NCI-H2227 treated with DMSO at 0.1 percent for 48 hours (cell line): ENCODE data around the gene RAB5A.
"Not testable (repeated sequence)": the region's sequence is repeated elsewhere in the genome, so short reads cannot be mapped to it uniquely, and the experiment has no call there.

Source experiments
- DNase-seq: peaks from one replicate; lab custom pipeline; 2025; lab: John Stamatoyannopoulos, UW

Gene RAB5A, protein sequence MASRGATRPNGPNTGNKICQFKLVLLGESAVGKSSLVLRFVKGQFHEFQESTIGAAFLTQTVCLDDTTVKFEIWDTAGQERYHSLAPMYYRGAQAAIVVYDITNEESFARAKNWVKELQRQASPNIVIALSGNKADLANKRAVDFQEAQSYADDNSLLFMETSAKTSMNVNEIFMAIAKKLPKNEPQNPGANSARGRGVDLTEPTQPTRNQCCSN

DNA sequence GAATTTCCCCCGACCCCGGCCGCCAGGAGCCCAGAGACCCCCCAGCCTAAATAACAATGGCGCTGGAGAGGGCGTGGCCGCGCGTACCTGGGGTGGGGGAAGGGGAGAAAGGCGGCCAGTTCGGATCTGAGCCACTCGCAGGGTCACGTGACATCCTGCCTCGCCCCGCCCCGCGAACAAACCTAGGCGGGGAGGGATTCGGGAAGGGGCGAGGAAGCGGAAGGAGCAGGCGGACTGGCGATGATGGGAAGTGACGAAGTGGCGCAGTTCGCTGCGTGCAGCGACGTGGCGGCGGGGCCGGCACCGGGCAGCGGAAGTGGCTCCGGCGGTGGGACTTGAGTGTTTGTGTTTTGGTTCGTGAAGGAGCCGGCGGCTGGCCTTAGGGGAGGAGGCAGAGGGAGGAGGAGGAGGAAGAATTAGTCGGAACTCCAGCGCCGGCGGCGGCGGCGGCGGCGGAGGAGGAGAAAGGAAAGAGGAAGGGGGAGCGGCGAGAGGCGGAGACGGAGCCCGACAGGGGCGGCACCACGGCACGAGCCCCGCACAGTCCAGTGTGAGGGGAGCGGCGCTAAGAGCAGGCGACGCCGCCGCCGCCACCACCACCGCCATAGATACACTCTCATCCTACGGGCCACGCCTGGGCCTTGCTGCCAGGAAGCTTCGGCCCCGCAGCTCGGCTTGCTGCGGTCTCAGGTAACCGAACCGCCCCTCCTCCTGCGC, at the start of gene RAB5A:
RAB5A (plus strand) TSS at position 266 of the 717 bp plus-strand sequence. CDS start 3,802 bp downstream, outside the sequence.
- peak; percentile 95 for DNase-seq

DNA sequence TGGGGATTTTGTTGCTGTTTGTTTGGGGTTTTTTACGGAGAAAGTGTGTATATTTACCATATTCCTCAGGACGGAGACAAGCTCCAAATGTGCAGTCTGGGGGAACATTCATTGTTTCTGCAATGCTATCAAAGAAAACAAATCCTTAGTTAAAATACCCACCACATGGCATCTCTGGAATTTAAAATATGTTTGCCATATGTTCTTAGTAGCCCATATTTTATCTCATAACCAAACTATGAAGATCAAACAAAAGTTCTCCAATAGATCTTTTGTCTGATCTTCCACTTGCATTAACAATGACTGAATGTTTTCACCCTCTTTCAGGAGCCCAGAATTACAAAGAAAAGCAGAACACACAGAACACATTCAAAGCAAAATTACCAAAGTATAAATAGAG, 48.2 kb upstream of the RAB5A start:
- DNase-seq: no peak

DNA sequence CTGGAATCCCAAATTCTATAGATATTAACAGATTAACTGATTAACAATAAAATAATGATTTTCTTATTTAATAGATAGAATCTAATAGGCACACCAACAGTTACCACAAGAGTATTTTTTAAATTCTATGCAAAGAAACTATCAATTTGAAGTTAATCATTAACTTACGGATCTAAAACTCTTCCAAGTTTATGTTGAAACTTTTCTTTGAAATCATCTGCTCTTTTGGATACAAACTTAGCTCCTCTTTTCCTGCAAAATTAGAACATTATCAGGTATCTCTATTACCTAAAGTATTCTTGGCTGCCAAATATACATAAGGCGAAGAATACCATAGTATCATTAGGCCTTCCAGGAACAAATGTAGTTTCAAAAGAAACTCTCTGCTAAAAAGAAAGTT, 47.6 kb upstream of the RAB5A start:
- DNase-seq: no peak

DNA sequence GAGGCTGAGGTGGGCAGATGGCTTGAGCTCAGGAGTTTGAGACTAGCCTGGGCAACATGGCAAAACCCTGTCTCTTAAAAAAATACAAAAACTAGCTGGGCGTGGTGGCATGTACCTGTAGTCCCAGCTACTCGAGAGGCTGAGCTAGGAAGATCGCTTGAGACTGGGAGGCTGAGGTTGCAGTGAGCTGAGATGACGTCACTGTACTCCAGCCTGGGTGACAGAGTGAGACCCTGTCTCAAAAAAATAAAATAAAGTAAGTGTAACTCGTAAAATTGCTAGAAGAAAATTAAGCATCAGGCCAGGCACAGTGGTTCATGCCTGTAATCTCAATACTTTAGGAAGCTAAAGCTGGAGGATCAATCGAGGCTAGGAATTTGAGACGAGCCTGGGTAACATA, 47.1 kb upstream of the RAB5A start:
- not testable (repeated sequence) for DNase-seq

DNA sequence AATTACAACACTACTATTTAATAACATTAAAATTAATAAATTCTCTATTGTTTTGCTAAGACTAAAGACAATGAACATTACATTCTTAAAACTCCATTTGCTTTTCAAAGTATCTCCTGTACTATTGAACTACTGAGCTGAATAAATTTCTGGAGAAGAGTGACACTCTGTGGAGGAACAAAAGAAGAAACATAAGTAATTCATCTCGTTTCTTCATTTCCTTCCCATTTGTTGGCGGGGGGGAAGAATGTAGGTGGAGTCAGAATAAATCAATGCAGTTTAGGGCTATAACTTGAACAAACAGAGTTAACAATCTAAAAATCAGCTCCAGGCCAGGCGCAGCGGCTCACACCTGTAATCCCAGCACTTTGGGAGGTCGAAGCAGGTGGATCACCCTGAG, 45.6 kb upstream of the RAB5A start:
- no peak for DNase-seq

DNA sequence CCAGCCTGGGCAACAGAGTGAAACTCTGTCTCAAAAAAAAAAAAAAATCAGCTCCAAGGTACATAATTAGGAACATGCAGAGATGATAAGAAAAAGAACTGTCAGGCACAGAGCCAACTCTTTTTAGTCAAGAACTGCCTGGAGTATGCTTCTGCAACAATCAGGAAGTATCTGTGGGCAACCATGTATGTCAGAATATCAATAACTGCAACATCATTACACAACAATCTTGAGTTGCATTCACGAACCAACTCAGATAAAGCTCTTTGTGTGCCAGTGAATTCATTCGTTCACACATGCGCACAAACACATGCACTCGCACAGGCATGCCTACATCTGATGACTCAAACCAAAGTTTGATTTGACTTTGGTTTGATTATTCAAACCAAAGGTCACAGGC, 45.0 kb upstream of the RAB5A start:
- no peak for DNase-seq

DNA sequence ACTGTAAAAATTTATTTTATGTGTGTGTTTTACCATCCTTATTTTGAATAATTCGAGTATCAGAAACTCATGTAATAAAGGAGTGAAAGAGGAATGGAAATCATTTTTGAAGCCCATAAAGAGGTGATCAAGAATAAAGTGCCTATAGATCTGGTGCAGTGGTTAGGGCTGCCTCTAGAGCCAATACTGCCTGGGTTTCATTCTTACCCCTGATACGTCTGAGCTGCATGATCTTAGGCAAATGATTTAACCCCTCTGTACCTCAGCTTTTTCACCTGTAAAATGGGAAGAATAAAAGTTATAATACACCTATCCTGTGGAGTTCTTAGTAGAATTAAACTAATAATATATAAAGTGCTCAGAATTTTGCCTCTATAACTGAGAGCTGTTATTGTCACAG, 43.2 kb upstream of the RAB5A start:
- no peak for DNase-seq

DNA sequence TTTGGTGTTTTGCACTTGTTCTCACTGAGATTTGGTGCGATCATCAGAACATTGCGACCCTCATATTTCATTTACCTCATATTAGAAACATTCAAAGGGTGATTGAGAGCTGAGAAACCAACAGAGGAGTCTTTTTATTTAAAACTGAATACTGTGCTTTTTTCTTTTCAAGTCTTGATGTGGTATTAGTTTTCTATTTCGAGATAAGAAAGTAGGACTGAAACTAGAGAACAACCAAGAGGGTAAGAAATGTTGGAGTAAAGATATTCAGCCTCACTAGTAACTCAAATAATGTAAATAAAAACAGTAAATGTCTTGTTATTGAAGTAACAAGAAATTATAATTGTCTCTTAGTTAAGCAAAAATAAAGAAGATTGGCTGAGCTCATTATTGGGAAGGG, 39.4 kb upstream of the RAB5A start:
- no peak for DNase-seq

DNA sequence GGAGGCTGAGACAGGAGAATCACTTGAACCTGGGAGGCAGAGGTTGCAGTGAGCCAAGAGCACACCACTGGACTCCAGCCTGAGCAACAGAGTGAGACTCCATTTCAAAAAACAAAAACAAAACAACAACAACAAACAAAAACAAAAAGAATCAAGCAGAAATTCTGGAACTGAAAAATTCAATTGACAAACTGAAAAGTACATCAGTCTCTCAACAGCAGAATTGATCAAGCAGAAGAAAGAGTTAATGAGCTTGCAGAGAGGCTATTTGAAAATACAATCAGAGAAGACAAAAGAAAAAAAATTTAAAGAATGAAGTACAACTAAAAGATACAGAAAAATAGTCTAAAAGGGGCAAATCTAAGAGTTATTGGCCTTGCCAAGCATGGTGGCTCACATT, 35.4 kb upstream of the RAB5A start:
- DNase-seq: no peak

DNA sequence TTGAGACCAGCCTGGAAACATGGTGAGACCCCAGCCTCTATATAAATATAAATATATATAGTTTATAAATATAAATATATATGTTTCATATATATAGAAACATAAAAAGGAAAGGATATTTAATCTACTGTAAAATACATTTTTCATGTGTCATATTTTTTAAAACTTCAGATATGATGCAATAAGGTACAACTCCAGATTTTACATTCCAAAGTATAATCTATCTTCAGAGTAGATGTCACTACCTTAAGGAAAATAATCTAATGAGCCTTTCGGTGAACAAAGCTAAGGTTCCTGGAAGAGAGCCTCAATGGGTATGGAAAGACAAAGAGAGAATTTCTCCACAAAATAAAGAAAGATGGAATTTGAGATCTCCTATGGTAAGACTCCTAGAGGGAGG, 29.7 kb upstream of the RAB5A start:
- DNase-seq: no peak

DNA sequence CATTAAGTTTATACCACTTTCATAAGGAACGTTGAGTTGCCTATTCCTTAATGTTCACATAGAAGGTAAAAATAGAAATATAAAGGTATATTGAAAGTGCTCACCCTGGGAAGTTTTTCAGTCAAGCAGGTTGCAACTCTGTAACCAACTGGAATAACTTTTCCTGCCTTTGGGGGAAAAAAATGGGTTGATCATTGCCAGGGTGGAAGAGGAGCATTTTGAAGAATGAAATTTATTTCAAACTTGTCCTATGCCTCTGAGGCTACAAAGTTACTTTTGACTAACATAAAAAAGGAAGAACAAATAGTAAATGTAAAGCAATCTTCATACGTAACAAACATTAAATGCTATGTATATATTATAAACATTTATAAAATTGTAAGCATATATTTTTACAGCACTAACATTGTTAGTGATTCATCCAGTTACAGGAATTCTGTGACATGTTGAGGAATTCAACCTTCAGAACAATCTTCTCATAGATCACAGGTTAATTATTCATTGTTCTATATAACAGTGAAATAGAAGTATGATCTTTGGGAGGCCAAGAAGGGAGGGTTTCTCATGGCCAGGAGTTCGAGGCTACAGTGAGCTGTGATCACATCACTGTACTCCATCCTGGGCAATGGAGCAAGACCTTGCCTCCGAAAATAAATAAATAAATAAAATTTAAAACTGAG, 26.4 kb upstream of the RAB5A start:
- DNase-seq: no peak

DNA sequence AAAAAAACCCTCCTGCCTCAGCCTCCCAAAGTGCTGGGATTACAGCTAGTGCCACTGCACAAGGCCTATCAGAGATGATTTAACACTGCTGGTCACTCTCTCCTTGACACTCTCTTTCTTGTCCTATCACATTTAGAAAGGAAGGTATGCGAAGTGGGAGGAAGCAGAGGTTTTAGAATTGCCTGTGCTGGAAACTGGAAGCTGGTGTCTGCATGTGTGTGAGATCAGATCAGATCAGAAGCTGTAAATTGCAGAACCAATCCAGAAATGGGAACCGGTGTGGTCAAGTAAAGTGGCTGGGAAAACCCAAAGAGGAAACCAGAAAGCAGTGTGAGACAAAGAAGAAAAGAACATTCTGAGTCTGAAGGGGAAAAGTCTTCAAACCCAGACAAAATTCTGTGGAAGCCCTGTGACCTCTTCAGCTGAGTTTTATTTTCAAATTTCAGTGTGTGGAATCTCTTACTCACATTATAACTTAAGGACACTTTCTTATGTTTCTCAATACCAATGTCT, 15.7 kb upstream of the RAB5A start:
- no peak for DNase-seq

DNA sequence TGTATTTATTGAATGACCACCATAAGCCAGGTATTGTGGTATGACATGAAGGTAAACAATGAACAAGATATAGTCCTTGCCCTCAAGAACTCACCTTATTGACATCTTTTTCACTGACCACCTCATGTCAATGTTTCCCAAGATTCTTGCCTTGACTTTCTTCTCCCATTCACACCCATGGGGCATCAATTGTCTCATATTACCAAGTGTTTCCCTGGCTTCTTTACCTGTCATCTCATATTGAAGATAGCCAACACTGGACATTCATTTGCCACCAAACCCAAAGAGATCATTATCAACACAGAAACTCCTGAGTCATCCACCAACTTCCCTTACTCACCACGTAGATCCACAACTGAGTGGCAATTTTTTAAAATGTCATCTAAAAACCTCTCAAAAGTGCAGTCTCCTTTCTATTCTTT, 15.1 kb upstream of the RAB5A start:
- no peak for DNase-seq

DNA sequence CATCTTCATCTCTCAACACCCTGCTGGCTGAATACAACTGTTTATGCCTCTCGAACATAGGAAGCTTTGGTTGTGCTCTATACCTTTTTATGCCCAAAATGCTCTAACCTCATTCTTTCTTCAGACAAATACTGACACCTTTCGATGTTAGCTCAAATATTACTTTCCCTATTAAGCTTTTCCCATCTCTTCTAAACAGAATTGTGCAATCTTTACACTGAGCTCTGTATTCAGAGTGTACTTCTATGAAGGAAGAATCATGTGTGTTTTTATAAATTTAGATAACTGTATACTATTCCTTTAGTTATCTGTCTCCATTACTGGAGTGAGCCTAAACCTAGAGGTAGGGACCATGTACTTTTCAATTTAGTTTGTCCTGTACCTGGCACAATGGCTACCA, 14.5 kb upstream of the RAB5A start:
- DNase-seq: no peak

DNA sequence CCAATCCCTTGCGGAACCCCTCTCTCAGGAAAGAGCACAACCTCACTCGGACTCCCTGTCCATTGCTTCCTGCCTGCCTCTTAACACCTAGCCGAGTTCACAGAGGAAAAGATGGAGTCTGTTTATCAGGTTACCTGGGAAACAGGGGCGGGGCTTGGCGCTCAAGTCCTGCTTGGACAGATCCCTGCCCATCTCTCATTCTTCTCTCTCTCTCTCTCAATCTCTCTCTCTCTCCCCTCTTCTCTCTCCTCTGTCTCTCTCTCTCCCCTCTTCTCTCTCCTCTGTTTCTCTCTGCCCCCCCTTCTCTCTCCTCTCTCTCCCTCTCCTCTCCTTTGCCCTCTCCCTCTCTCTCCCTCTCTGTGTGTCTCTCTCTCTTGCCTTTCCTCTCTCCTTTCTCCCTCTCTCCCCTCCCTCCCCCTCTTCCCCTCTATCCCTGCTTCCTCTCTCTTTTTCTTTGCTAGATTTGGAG, 12.8 kb upstream of the RAB5A start, which contains the start of gene EFHB:
EFHB (minus strand) TSS at position 120 of the 469 bp plus-strand sequence. CDS start 199 bp downstream, outside the sequence.
- peak; percentile 74 for DNase-seq

DNA sequence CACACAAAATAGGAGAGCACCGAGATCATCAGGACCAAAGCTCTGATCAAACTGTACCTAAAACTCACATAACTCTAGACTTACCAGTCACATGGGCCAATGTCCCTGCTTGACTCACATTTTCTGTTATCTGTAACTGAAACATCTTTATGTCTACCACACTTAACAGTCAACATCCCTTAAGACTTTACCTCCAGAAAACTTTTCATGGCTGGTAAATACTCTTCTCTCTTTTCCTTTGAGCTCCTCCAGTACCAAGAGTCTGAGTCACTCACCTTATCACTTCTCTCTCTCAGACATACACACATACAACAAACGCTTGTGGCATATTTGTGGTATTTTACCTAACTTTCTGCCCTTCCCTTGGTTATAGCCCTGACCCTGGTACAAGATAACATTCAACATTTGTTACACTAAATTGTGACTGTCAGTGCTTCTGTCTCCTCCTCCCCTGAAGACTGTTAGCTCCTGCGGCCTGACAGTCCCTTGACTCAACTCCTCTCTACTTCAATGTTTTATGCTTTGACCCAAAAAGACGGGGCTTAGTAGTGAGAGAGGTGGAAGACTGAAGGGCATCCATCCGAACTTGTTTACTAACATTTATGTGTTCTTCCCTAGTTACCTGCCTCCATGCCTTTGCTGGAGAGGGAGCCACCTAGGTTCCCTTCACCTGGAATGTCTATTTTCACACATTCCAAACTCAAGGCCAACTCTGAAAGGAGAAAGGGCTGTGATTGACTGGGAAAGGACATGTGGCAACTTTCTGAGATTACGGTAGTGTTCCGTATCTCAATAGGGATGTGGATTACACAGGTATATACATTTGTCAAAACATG, 9.2 kb upstream of the RAB5A start:
- no peak for DNase-seq

DNA sequence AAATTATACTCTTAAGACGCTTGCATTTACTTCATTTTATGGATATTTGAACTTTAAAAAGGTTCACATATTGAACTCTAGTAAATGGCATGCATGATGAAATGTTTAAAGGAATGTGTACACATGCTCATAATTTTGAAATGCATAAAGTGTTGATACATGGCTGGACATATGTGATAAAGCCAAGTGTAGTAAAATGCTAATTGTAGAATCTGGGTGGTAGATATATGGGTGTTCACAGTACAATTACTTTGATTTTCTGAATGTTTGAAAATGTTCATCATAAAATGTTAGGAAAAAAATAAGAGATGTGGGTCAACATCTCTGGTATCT, 8.6 kb upstream of the RAB5A start:
- DNase-seq: no peak

DNA sequence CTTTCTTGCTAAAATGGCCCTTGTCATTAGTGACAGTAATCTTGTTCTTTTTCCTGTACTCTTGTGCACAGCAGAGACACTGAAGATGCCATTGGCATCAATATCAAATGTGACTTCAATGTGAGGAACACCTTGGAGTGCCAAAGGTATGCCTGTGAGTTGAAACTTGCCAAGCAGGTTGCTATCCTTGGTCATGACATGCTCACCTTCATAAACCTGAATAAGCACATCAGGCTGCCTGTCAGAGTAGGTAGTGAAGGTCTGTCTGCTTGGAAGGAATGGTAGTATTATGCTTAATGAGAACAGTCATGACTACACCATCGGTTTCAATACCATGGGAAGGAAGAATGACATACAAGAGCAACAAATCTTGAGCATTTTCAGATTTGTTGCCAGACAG, 6.3 kb upstream of the RAB5A start:
- DNase-seq: no peak

DNA sequence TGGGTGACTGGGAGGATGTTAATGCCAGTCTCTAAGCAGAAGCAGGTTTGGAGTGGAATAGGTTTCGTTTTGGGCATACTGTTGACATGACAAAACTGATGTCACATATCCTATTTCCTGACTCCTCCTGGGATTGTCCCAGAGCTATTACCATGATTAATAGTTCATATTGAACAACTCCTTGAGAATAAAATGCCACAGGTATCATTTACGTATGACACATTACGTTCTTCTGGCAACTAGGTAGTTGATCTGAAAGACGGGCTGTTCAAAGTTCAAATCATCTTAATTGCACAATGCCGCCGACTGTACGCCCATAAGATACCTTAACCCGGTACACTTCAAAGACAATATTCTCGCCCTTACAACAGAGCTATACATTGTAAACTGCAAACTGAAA, 1.4 kb upstream of the RAB5A start:
- peak; percentile 53 for DNase-seq

DNA sequence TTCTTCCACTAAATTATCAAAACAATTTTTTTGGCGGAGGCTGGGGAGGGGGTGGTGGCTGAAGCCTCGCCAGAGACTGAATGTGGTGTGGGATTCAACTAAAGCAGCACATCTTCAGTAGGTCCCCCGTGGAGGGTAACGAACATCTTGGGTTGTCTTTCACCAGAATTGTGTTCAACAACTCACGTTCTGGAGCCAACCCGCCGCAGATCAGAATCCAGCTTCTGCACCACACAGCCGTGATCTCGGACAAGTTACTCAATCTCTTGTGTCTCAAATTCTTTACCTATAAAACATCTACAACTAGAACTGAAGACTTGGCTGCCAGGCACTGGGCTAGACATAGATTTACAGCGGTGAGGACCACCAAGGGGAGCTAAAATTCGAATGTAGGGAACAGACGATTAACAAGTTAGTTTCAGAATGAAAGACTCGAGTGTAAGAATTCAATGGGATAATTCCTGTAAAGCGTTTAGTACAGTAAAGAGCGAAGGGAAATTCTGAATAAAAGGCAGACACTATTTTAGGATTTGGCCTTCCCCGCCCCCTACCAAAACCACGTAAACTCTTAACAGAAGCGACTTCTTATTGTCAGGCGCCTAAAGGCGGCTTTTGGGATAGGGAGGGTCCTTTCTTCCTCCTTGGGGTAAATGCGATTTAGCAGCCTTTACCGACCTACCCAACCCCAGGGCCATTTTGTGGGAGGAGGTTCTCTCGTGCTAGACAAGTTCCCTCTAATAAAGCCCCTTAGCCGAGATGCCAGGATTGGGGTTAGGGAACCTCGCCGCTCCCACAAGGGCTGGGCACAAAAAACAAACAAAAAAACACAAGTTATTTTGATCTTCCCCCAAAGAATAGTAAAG, 697 bp upstream of the RAB5A start:
- DNase-seq: peak; percentile 82
